GM11168 (cell line): ENCODE data around the gene DNAJB1.

Source experiments
- in situ Hi-C: fragments of 300-500 bp; cut with MboI; formaldehyde crosslinking; loops from one replicate; pipeline ENCODE4 v1.12.0; 2022; ENCODE audit warnings: low sequenced_read_pairs; ENCODE audit not compliant: unreplicated experiment

The DNAJB1 gene

DNA sequence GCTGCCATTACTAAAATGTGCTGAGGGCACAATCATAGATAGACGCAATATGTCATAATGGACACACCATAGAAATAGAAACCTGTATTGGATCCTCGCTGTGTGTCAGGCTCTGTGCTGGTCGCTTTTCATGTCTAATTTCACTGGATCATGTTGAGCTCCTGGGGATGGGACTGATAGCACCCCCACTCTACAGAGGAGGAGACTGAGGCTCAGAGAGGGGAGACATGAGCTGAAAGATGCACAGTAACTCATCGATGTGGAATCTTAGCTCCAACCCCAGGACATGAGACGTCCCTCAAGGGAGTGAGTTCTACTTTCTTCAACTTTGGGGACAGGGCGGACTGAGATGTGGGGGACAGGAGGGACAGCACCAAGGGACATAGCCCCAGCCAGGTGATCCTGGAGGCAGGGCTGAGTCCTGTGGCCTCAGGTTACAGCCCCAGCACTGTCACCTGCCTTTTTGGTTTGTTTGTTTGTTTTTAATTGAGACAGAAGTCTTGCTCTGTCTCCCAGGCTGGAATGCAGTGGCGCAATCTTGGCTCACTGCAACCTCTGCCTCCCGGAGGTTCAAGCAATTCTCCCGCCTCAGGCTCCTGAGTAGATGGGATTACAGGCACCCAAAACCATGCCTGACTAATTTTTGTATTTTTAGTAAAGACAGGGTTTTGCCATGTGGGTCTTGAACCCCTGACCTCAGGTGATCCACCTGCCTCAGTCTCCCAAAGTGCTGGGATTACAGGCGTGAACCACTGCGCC is 15.7 kb downstream of the DNAJB1 start:
- in situ Hi-C loops: no loop called here

DNA sequence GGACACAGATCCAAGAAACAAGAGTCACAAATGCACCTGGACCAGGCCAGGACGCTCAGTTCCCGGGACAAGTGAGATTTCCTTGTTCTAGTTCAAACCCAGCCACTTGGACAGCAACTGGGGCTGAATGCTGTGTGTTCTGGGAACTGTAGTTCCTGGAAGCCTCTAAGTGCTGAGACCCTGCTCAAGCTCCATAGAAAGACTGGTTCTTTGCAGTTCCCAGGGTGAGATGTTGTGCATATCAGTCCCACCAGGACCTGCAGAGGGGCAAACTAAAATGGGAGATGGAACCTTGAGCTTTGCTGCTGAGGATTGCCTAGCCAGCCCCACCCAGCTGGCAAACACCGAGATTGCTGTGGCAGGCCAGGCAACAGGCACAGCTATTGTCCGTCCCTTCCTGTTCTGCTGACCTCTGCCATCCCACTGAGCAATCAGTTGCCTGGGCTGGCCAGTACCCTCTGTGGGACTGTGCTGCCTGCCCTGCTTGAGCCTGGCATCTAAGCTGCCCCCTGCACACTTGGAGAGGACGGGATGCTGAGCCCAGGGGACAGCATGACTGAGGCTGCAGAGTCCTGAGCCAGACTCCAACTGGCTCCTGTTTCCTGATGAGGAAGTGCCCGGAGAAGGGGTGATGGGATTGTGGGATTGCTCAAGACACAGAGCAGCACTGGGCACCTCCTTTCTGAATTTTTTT is 20.8 kb downstream of the DNAJB1 start:
- in situ Hi-C loops: no loop called here

DNA sequence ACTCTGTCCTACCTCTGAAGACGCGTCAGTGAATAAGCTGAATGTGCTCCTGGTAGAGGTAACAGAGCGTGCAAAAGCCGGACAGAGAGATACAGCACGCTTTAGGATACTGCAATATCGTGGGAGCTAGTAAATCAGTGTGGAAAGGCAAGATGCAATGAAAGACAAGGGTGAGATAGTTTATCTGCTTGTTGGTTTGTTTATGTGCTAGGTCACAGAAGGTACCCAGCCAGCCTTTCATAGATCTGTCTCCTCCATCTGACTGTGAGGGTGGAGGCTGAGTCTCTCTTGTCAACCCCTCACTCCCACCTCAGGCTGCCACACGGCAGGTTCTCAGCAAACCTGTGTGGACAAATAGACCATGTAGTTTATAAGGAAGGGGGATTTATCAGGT is 21.4 kb downstream of the DNAJB1 start:
- in situ Hi-C loops: no loop called here

DNA sequence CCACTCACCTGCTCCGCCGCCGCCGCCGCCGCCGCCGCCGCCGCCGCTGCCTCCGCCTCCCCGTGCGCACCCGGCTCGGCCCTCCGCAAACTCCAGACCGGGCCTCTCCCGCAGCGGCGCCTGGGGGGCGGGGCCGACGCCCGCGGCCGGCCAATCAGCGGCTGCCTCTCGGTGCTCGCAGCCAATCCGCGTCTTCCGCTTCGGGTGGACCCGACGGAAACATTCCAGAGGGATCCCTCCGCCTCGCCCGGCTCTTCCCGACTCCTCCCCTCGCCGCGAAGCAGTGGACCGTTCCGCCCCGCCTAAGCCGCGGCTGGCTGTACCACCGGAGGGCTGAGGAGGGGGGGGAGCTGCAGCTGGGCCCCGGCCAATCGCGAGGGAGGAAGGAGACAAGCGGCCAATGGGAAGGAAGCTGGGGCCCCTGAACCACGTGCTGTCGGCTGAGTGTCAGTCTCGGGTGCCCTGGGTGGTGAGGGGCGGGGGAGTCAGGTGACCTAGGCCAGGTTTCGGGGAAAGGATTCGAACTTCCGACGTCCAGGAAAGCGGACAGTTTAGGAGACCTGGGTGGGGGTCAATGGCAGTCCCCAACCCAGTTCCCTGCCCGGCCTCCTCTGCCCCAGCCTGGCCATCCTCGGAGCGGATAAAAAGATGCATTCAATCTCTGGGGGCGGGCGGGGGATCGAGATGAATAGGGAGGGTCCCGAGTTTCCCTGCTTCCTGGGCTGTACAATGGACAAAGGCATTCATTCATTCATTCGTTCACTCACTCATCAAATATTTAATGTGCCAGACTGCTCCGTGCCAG is 22.0 kb downstream of the DNAJB1 start, which contains the start of gene GIPC1:
Gene GIPC1, minus strand, starts transcription at position 99 of the 805 bp plus-strand sequence. CDS start 13,151 bp downstream, outside the sequence.
- in situ Hi-C loops: no loop called here

DNA sequence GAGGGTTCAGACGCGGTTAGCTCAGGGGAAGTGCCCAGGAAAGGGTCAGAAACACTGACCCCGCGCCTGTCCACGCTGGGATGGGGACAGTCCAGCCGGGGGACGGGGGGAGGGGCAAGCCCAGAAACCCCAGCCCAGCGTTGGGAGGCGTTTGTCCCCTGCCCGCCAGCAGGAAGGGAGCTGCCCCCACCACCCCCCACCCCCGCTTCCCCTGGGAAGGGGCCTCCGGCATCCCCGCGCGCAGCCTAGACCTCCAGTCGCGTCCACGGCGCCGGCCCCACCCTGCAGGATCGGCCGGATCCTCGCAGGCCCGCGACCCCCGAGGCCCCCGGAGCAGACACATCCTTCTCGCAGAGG is 22.5 kb downstream of the DNAJB1 start:
- in situ Hi-C loops: no loop called here

DNA sequence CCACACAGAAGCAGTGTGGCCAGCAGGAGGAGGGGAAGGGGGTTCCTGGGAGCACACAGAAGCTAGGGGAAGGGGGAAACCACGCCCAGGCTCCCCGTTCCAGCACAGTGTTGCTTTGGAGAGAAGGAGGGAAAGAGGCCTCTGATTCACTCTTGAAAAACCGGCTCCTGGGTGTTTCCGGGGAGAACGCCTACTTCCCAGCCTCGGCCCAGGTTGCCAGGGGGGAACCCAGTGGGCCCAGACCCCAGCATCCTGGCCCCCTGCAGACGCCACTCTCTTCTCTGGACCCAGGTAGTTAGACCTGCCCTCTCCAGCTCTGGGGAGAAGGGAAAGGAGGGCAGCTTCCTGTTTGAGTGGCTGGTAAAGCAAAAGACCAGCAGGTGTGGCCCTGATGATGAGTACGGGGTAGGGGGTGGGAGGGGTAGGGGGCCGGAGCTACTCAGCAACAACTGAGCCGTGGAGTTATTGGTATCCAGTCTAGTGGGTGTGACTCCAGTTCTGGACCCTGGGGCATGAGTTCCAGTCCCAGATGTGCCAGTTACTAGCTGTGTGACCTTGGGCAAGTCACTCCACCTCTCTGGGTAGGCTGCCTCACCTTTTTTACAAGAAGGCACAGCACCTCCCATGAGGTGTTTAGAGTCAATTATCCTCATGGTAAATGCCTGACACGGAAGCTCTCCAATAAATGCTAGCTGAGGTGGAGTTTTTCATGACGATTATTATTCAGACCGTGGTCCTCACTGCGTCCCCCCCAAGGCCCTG is 23.1 kb downstream of the DNAJB1 start:
- in situ Hi-C loops: no loop called here

DNA sequence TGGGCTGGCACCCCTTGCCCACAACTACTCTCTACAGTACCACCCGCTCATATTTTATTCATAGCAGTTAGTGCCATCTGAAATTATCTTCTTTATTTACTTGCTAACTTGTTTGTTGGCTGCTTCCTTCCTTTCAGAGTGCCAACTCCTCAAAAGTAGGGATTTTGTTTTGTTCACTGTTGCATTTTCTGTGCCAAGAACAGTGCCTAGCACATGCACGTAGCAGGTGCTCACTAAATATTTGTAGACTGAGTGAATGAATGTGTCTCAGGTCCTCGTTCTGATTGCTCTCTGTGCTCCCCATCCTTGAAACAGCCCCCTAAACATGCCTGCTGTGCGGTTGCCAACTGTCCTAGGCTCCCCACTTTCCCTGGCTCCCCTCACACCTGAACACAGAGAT is 23.8 kb downstream of the DNAJB1 start:
- in situ Hi-C loops: no loop called here

DNA sequence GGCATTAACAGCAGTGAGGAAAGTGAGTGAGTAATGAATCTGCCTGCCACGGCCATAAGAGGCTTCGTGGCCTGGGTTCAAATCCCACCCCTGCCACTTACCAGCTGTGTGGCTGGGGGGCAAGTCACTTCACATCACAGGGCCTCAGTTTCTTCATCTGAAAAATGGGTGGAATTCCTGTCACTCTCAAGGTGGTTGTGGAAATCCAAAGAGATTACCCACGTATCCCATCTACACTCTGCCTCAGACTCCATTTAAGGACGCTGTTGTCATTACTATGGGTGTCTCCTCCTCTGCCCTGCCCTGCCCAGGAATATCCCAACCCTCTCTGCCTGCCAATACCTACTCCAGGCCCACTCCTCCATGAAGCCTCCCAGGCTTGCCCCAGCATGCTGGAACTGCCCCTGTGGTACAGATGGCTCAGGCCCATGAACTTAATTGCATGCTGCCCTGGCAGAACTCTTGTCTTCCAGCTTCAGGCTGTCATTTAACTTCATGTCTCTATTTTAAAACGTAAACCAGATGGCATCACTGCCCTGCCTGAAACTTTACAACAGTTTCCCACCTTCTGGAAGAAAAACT is 25.4 kb downstream of the DNAJB1 start:
- in situ Hi-C loops: no loop called here

DNA sequence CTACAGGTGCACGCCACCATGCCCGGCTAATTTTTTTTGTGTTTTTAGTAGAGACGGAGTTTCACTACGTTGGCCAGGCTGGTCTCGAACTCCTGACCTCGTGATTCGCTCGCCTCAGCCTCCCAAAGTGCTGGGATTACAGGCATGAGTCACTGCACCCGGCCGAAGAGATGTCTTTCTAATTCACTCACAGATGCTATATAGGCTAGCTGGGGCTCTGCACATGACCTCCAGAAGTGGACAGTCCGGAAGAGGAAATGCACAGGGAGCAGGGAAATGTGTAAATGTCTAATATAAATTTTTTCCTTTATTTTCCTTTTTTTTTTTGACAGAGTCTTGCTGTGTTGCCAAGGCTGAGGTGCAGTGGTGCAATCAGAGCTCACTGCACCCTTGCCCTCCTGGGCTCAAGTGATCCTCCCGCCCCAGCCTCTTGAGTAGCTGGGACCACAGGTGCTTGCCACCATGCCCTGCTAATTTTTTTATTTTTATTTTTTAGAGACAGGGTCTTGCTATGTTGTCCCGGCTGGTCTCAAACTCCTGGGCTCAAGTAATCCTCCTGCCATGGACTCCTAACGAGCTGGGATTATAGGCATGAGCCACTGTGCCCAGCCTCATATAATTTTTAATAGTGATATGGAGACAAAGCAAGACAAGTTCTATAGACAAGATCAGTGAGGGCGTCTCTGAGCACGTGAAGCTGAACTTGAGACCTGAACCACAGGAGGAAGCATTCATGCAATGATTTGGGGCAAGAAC is 30.6 kb downstream of the DNAJB1 start:
- in situ Hi-C loops: no loop called here

DNA sequence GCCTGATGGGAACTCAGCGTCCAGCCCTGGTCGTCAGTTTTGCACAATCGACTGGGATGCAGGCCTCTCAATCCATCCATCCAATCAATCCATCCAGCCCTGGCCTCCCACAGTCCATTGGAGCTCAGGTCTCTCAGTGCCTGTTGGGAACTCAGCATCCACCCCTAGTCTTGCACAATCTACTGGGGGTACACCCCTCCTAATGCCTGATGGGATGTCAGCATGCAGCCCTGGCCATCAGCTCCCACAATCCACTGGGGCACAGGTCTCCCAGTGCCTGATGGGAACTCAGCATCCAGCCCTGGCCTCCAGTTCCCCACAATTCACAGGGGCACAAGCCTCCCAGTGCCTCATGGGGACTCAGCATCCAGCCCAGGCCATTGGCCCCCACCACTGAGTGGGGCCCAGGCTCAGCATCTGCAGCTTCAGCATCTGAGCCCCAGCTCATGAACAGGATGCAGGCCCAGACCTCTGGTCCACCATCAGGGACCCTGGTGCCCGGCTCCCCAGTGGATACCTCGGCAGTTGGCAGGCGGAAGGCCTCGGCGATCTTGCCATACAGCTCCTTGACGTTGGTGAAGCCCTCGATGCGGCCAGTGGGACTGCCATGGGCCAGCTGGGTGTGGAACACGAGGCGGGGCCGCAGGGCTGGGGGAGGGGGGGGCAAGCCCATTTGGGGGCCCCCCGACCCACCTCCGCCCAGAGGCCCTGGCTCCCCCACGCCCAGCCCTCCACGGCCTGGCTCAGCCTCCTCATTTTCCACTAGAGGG is 35.8 kb downstream of the DNAJB1 start:
- in situ Hi-C loops: no loop called here

DNA sequence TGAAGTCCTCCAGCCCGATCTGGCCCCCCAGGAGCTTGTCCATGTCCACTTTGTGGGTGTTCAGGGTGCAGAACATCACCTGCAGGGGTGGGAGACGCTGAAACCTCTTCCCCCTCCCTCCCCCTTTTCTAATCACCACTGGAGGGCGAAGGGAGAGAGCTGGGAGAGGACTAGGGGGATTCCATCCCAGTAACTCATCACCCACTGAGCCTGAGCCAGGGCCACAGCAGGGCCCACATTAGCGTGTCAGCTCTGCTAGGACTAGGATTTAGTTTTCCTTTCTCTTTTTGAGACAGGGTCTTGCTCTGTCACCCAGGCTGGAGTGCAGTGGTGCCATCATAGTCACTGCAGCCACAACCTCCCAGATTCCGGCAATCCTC is 37.5 kb downstream of the DNAJB1 start:
- in situ Hi-C loops: no loop called here

DNA sequence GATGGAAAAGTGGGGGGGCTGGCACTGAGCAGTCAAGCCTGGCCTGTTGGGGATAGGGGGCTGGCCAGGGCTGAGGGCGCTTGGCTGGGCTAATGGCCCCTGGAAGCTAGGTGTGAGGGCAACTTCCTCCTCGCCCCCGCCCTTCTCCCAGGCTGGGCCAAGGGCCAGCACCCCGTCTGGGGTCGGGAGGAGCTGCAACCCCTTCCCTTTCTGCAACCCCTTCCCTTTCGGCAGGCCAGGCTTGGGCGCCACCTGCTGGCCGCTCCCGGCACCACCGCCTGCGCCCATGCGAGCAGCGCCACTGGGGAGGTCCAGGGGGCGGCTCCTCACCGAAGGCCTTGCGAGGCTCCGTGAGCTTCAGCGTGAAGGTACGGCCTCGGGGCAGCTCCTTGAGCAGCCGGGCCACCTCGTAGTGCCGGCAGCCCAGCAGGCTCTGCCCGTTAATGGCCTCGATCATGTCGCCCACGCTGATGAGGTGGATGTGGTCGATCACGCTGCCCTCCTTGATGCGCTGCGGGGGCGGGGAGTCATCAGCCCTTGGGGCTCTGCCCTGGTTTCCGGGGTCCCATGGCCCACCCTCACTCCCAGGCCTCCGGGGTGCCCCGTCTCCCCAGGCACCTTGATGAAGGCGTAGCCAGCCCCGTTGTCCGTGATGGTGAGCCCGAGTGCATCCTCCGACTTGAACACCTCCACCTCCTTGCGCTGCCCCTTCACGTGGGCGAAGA is 38.1 kb downstream of the DNAJB1 start:
- in situ Hi-C loops: no loop called here

DNA sequence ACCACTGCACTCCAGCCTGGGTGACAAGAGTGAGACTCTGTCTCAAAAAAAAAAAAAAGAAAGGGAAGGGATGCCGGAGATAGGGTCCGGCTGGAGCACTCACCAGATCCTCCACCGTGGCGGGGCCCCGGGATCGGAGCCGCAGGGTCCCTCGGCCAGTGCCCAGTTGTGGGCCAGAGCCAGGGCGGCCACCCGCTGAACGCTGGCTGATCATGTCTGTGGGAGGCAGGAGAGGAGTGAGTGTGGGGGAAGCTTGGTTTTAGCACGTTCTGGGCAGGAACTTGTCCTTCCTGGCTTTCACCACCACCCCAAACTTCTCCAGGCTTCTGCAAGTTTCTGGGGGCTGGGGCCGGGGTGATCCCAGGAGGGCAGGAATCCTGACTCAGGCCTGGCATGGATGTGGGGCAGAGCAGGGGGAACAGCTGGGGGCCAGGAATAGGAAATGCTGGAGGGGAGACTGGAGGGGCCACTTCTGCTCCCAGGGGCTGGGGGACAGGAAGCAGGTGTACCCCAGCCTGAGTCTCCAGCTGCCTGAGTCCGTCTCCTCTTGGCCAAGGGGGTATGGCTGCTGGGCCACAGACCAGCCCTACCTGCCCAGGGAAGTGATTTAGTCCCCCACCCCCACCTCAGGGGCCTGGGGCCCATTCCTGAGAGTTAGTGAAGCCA is 38.8 kb downstream of the DNAJB1 start:
- in situ Hi-C loops: no loop called here

DNA sequence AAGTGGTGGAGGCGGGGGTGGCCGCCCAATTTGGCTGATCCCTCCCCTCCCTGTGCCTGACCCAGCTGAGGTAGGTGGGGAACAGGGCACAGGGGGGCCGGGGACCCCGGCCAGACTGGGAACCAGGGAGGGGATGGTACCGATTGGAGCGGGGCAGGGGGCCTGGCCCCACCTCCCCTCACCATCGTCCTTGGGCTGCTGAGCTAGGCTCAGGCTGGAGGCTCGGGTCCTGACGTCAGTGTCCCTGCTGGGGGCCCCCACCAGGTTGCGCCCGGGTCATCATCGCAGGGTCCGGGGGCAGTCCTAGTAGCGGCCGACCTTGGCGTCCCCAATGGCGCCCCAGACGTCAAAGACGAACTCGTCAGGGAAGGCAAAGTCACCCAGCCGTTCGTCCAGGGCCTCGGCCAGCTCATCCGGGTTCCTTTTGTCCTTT is 40.1 kb downstream of the DNAJB1 start:
- in situ Hi-C loops: no loop called here

DNA sequence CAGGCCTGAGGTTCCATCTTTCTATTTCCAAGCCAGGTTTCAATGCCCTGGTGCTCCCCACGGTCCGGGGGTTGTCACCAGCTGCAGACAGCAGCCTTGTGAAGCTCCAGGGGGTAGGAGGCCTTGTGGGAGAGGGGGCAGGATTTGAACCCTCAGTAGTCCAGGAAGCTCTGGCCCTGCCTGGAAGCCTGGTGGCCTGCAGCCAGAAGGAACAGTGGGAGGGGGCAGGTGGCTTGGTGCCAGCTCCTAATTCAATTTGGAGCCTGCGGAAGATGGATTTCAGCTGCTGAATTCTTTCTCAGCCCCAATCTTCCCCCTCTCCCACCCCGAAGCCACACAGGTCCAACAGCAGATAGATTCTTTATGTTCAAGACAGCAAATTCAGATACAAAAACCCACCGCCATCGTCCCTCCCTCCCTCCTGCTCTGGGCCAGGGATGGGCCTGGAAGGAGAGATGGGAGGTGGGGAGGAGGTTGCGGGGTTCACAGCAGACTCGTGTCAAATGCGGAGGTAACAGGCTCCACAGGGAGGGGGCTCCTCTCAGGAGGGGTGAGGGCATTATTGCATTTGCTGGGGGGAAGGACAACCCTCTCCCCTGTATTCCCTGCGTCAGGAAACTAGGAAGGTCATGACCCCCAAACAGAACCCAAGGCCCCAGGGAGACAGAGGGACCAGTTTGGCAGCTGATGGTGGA is 40.6 kb downstream of the DNAJB1 start:
- in situ Hi-C loops: no loop called here

DNA sequence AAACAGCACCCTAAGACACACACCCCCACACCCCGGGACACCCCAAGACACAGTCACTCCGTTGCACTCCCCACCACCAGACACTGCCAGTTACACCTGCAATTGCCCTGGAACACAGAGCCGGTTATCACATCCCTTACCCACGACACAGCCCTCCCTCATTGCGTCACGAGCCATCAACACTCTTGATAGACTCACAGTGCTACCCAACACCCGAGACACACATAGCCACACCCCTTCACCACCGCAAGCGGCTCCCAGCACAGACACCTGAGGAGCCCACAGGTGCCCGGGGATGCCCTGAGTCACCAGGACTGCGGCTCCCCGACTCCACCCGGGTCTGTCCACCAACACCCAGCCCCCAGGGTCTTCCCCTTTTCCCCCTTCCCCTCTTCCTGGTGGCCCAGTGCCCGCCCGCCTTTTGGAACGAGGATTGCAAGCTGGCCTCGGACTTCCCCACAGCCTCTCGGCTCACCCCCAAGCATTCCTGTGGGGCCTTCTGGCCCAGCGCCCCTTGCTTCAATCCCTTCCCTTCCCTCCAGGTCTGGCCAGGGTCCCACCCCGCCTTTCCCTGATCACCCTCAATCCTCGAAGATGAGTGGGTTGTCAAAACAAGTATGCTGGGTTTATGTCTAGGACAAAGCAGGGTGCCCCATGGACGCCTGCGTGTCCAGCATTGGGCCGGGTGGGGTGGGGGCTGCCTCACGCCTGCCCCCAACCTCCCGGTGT is 41.4 kb downstream of the DNAJB1 start:
- in situ Hi-C loops: no loop called here
